ENCODE results near the gene GNL2. TPM values are rescaled to one million over a fixed set of nuclear protein-coding genes. Genes with fewer than 3 reads are reported as not detected.
"Not testable (repeated sequence)": the region's sequence is repeated elsewhere in the genome, so short reads cannot be mapped to it uniquely, and the experiment has no call there.

GNL2 gene
- polyA plus RNA-seq, 3 donors from 2014 or later = 29.3 to 55.0 (median 40.8) TPM

- H3K27me3 Mint-ChIP-seq (ENCODE audit: low read depth in 3 of 3) = no peaks in the 10 kb centered on the region
- H3K27ac Mint-ChIP-seq = no peak overlapping the region
- DNase-seq = no peak
- H3K4me1 Mint-ChIP-seq = peaks cover 0 to 12% of the 10 kb centered on the region in 2 donors
- no peaks in the 10 kb centered on the region for H3K9me3 Mint-ChIP-seq
- peaks cover 9 to 46% (median 18%) of the 10 kb centered on the region in 3 donors for H3K36me3 Mint-ChIP-seq
- no peak overlapping the region for H3K4me3 Mint-ChIP-seq
These were observed 58.4 kb downstream of the GNL2 start for GRCh38 chr1:37537378-37537777.

- Mint-ChIP-seq H3K9me3 (no peaks in the 10 kb centered on the region), H3K4me1 (peaks cover 0 to 12% of the 10 kb centered on the region in 2 donors), H3K36me3 (peaks cover 9 to 34% (median 13%) of the 10 kb centered on the region in 3 donors), H3K27me3 (ENCODE audit: low read depth in 3 of 3) (no peaks in the 10 kb centered on the region), H3K4me3 (no peak overlapping the region), H3K27ac (peak overlapping the region in 3 of 6 donors; percentile 17 to 74 (median 31))
- no peak for DNase-seq
These were observed 62.2 kb downstream of the GNL2 start for GRCh38 chr1:37533317-37534093.

- H3K4me1 Mint-ChIP-seq; H3K4me3 Mint-ChIP-seq; H3K27me3 Mint-ChIP-seq (ENCODE audit: low read depth in 3 of 3); DNase-seq; H3K9me3 Mint-ChIP-seq: not testable (repeated sequence)
- Mint-ChIP-seq H3K36me3 (peaks cover 6 to 28% (median 8%) of the 10 kb centered on the region in 3 donors), H3K27ac (peak overlapping the region in 1 of 6 donors; percentile 28)
These were observed 63.1 kb downstream of the GNL2 start for GRCh38 chr1:37532418-37533156.

- DNase-seq, H3K4me1 Mint-ChIP-seq: not testable (repeated sequence)
These were observed 65.8 kb downstream of the GNL2 start for GRCh38 chr1:37529888-37530287.

GRCh38 chr1:37519613-37520012 is 76.1 kb downstream of the GNL2 start:
- peak overlapping the region; percentile 22 to 91 (median 84) for H3K27ac Mint-ChIP-seq
- peaks cover 2 to 10% (median 5%) of the 10 kb centered on the region in 3 donors for H3K27me3 Mint-ChIP-seq (ENCODE audit: low read depth in 3 of 3)
- H3K36me3 Mint-ChIP-seq = peaks cover 0 to 4% (median 0%) of the 10 kb centered on the region in 3 donors
- H3K4me1 Mint-ChIP-seq = peaks cover 22 to 24% of the 10 kb centered on the region in 2 donors
- H3K9me3 Mint-ChIP-seq = no peaks in the 10 kb centered on the region
- peak overlapping the region; percentile 87 to 92 (median 91) for H3K4me3 Mint-ChIP-seq
- no peak for DNase-seq

More at GRCh38 chr1:37529888-37530287, 65.8 kb downstream of the GNL2 start:
- H3K4me3 Mint-ChIP-seq; H3K27ac Mint-ChIP-seq; H3K36me3 Mint-ChIP-seq; H3K9me3 Mint-ChIP-seq; H3K27me3 Mint-ChIP-seq (ENCODE audit: low read depth in 3 of 3): not testable (repeated sequence)

- Mint-ChIP-seq H3K27me3 (ENCODE audit: low read depth in 3 of 3) (peaks cover 3 to 10% (median 7%) of the 10 kb centered on the region in 3 donors), H3K4me1 (peaks cover 24 to 27% of the 10 kb centered on the region in 2 donors), H3K27ac (peak overlapping the region; percentile 79 to 91 (median 87)), H3K4me3 (peak overlapping the region; percentile 87 to 92 (median 91))
- not testable (repeated sequence) for H3K36me3 Mint-ChIP-seq, H3K9me3 Mint-ChIP-seq
- peak; percentile 23 to 68 (median 41) for DNase-seq
These were observed 76.8 kb downstream of the GNL2 start for GRCh38 chr1:37518929-37519328.

- not testable (repeated sequence) for DNase-seq, H3K4me3 Mint-ChIP-seq, H3K27ac Mint-ChIP-seq, H3K9me3 Mint-ChIP-seq, H3K36me3 Mint-ChIP-seq
- H3K4me1 Mint-ChIP-seq = peaks cover 31 to 34% of the 10 kb centered on the region in 2 donors
- peaks cover 7 to 11% (median 10%) of the 10 kb centered on the region in 3 donors for H3K27me3 Mint-ChIP-seq (ENCODE audit: low read depth in 3 of 3)
These were observed 77.5 kb downstream of the GNL2 start for GRCh38 chr1:37518241-37518640.

- Mint-ChIP-seq H3K4me1 (peaks cover 37 to 41% of the 10 kb centered on the region in 2 donors), H3K27ac (peak overlapping the region in 1 of 6 donors; percentile 67), H3K27me3 (ENCODE audit: low read depth in 3 of 3) (peaks cover 7 to 11% (median 10%) of the 10 kb centered on the region in 3 donors), H3K36me3 (peaks cover 0 to 4% (median 3%) of the 10 kb centered on the region in 3 donors), H3K9me3 (no peaks in the 10 kb centered on the region), H3K4me3 (peak overlapping the region in 1 of 5 donors; percentile 35)
- DNase-seq = no peak
These were observed 78.2 kb downstream of the GNL2 start for GRCh38 chr1:37517569-37517968.

Other genes with a start within 250 kb of the GNL2 start
- 10 to 100 TPM in 2 of 3 donors, 1 to 10 TPM in 1; 9.6 to 14.6 (median 13.1) TPM for gene ZC3H12A, start 121.4 kb downstream of the GNL2 start, polyA plus RNA-seq
- gene MEAF6, start 81.2 kb downstream of the GNL2 start, polyA plus RNA-seq = 100 to 1,000 TPM; 147 to 185 (median 181) TPM
- 10 to 100 TPM in 1 of 3 donors, 1 to 10 TPM in 2; 2.1 to 10.8 (median 3.2) TPM for gene SNIP1, start 41.6 kb downstream of the GNL2 start, polyA plus RNA-seq
- not detected for gene DNALI1, start 39.0 kb downstream of the GNL2 start, polyA plus RNA-seq
- gene RSPO1, start 39.0 kb upstream of the GNL2 start, polyA plus RNA-seq = not detected
- 1 to 10 TPM; 2.6 to 6.1 (median 5.4) TPM for gene CDCA8, start 96.6 kb upstream of the GNL2 start, polyA plus RNA-seq
- not detected for gene EPHA10, start 169.2 kb upstream of the GNL2 start, polyA plus RNA-seq
- gene MANEAL, start 197.9 kb upstream of the GNL2 start, polyA plus RNA-seq = 1 to 10 TPM; 1.5 to 2.2 (median 1.7) TPM
- gene C1orf122, start 211.9 kb upstream of the GNL2 start, polyA plus RNA-seq = 10 to 100 TPM; 33.9 to 58.9 (median 39.3) TPM
- gene YRDC, start 212.3 kb upstream of the GNL2 start, polyA plus RNA-seq = 10 to 100 TPM; 17.7 to 44.1 (median 41.3) TPM